ENCODE data around the gene TBKBP1. TPM values are rescaled to one million over a fixed set of nuclear protein-coding genes. Genes with fewer than 3 reads are reported as not detected.

The TBKBP1 gene
- total RNA-seq, 1 experiment from 2014 or later, result 33.2 TPM

- Histone ChIP-seq H3K4me1 (ENCODE audit: insufficient read depth, low read length) (peaks cover 2% of the 10 kb centered on the region; the same call in 1 of the 2 replicates), H3K79me2 (ENCODE audit: insufficient read depth, low read length) (no peaks in the 10 kb centered on the region), H3K18ac (ENCODE audit: insufficient read length, low read depth, low read length) (no peak overlapping the region), H3K4ac (ENCODE audit: low read depth, low read length) (no peak overlapping the region), H3T11ph (ENCODE audit: low read length) (no peak overlapping the region), H4K91ac (ENCODE audit: insufficient read length, low read depth, low read length) (no peak overlapping the region), H3K9me3 (ENCODE audit: control insufficient read depth, low read depth, low read length) (no peaks in the 10 kb centered on the region), H3K27ac (ENCODE audit: insufficient read length, low read depth, low read length) (no peak overlapping the region), H3K56ac (ENCODE audit: insufficient read length, low read depth, low read length) (no peak overlapping the region), H3K27me3 (ENCODE audit: insufficient read depth, low read length) (no peaks in the 10 kb centered on the region), H2AFZ (ENCODE audit: low read length) (no peak overlapping the region), H3K23me2 (ENCODE audit: insufficient read length, low read depth, low read length, poor library complexity, severe bottlenecking) (peaks cover 14% of the 10 kb centered on the region), H3K79me1 (ENCODE audit: insufficient read depth, low read depth, low read length, poor library complexity, severe bottlenecking) (no peaks in the 10 kb centered on the region), H2BK20ac (ENCODE audit: low read depth, low read length, poor library complexity, severe bottlenecking) (no peak overlapping the region), H3K4me2 (ENCODE audit: insufficient read depth, insufficient read length, low read length) (no peak overlapping the region), H2BK120ac (ENCODE audit: low read depth, low read length, poor library complexity, severe bottlenecking) (no peak overlapping the region), H2BK5ac (ENCODE audit: insufficient read length, low read length) (no peak overlapping the region), H2AK5ac (ENCODE audit: insufficient read length, low read length) (no peak overlapping the region), H4K5ac (ENCODE audit: insufficient read length, low read depth, low read length) (no peak overlapping the region), H3K14ac (ENCODE audit: insufficient read depth, low read length) (no peak overlapping the region), H4K8ac (replicated peaks; ENCODE audit: insufficient read length, low read depth, low read length) (no peak overlapping the region), H3K23ac (ENCODE audit: insufficient read length, low read depth, low read length) (no peak overlapping the region), H4K20me1 (ENCODE audit: control insufficient read depth, insufficient read depth, insufficient read length) (no peaks in the 10 kb centered on the region), H2BK15ac (ENCODE audit: low read depth, low read length) (no peak overlapping the region), H3K9ac (ENCODE audit: extremely low read depth, insufficient read length, low read length) (no peak overlapping the region), H2BK12ac (ENCODE audit: insufficient read length, low read depth, low read length) (no peak overlapping the region)
- no peak for DNase-seq
- TF ChIP-seq, protein P1, sequence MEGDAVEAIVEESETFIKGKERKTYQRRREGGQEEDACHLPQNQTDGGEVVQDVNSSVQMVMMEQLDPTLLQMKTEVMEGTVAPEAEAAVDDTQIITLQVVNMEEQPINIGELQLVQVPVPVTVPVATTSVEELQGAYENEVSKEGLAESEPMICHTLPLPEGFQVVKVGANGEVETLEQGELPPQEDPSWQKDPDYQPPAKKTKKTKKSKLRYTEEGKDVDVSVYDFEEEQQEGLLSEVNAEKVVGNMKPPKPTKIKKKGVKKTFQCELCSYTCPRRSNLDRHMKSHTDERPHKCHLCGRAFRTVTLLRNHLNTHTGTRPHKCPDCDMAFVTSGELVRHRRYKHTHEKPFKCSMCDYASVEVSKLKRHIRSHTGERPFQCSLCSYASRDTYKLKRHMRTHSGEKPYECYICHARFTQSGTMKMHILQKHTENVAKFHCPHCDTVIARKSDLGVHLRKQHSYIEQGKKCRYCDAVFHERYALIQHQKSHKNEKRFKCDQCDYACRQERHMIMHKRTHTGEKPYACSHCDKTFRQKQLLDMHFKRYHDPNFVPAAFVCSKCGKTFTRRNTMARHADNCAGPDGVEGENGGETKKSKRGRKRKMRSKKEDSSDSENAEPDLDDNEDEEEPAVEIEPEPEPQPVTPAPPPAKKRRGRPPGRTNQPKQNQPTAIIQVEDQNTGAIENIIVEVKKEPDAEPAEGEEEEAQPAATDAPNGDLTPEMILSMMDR (conservative IDR thresholded peaks at IDR 0.05), result no peak
- no CpG with 5 or more reads among the region's 9 CpGs for WGBS (ENCODE audit: extremely low coverage, insufficient read length, low lambda C conversion rate)
- peaks cover 0 to 32% (median 13%) of the 10 kb centered on the region in 3 experiments; a peak in 6 of 7 replicates for H3K36me3 Mint-ChIP-seq (ENCODE audit: insufficient read depth in 1 of 3, low read depth in 3 of 3)
- H3K27ac Mint-ChIP-seq, result no peak overlapping the region; a peak in 1 of 7 replicates
- no peak overlapping the region for H3K4me3 Mint-ChIP-seq
- peaks cover 2% of the 10 kb centered on the region; the same call in 1 of the 2 replicates for H3K27me3 Mint-ChIP-seq (ENCODE audit: low read depth)
- peaks cover 8 to 29% of the 10 kb centered on the region in 2 experiments for H3K4me1 Mint-ChIP-seq
- H3K9me3 Mint-ChIP-seq, result no peaks in the 10 kb centered on the region; a peak in 1 of 5 replicates
Observed at GRCh38 chr17:47697906-47698711, 4.1 kb downstream of the TBKBP1 start.

Measured in H9 (cell line).